ENCODE measurements around the gene AGBL3.
A peak's percentile ranks its signal among the peaks of the same experiment; 100 is the strongest.
"Not testable (repeated sequence)": the region's sequence is repeated elsewhere in the genome, so short reads cannot be mapped to it uniquely, and the experiment has no call there.

The AGBL3 gene

DNA sequence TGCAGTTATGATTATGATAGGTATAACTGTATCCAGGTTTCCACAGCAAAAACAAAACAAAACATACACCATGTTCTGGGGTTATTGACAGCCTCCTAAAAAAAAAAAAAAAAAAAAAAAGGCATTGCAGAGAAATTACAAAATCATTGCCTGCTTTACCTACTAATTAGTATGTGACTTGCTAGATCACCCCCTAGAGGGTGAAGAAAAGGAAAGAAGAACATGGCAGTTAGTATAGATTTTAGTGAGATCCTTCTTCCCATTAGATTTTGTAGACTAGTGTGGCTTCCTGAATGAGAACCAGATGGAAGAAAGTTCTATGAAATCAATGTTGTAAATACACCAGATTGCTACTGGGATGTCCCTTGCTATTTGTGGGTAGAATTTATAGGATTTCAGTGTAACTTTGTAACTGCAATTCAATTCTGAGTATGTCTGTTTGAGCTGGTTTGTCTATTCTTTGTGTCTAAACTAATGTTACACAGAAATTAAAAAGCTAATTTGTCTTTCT, 24.0 kb upstream of the AGBL3 start:
- DNase-seq (ENCODE audit: low read depth) = no peak
- H3K4me3 ChIP-seq (ENCODE audit: low read depth, low read length) = no peak overlapping the region
- no peak for TF ChIP-seq CTCF (IDR thresholded peaks at IDR 0.05; ENCODE audit: insufficient read depth, low read depth, low read length, missing control alignments)

- no peak for DNase-seq (ENCODE audit: low read depth)
- H3K4me3 ChIP-seq (ENCODE audit: low read depth, low read length) = no peak overlapping the region
- TF ChIP-seq CTCF (IDR thresholded peaks at IDR 0.05; ENCODE audit: insufficient read depth, low read depth, low read length, missing control alignments) = no peak
Measured at GRCh38 chr7:134963036-134963435, 23.3 kb upstream of the AGBL3 start.

DNA sequence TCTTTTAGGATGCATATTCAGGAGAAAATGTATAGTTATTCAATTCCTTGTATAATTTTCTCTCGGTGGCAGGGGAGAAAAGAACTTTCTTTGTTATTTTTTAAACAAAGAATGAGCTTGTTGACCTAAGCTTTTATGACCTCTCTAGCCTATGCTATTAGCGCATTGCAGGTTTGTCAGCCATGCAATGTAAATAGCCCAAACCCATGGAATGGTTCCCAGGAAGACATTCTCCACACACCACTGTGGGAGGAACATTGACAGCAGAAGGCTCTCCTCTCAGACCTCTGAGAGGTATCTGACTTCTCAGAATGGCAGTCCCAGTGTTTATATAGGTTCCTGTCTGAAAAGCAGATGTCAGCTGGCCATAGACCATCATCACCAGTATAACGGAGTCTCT, 19.6 kb upstream of the AGBL3 start:
- no peak for DNase-seq (ENCODE audit: low read depth)
- H3K4me3 ChIP-seq (ENCODE audit: low read depth, low read length) = no peak overlapping the region
- no peak for TF ChIP-seq CTCF (IDR thresholded peaks at IDR 0.05; ENCODE audit: insufficient read depth, low read depth, low read length, missing control alignments)

DNA sequence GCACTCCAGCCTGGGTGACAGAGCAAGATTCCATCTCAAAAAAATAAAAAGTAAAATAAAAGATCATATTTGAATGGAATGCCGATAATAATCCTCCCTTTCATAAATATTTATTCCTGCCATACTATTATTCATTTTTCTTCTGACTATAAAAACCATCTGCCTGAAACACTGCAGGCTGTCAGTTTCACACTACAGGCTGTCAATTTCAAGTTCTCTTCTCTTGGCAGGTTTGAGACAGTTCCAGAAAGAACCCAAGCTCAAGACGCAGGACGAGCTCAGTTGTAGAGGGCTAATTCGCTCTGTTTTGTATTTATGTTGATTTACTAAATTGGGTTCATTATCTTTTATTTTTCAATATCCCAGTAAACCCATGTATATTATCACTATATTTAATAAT, 18.2 kb upstream of the AGBL3 start:
- no peak overlapping the region for H3K4me3 ChIP-seq (ENCODE audit: low read depth, low read length)
- DNase-seq (ENCODE audit: low read depth) = no peak
- TF ChIP-seq CTCF (IDR thresholded peaks at IDR 0.05; ENCODE audit: insufficient read depth, low read depth, low read length, missing control alignments) = no peak

DNA sequence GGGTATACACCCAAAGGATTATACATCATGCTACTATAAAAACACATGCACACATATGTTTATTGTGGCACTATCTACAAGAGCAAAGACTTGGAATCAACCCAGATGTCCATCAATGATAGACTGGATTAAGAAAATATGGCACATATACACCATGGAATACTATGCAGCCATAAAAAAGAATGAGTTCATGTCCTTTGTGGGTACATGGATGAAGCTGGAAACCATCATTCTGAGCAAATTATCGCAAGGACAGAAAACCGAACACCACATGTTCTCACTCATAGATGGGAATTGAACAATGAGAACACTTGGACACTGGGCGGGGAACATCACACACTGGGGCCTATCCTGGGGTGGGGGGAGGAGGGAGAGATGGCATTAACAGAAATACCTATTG, 4.7 kb upstream of the AGBL3 start:
- DNase-seq (ENCODE audit: low read depth); H3K4me3 ChIP-seq (ENCODE audit: low read depth, low read length): not testable (repeated sequence)

DNA sequence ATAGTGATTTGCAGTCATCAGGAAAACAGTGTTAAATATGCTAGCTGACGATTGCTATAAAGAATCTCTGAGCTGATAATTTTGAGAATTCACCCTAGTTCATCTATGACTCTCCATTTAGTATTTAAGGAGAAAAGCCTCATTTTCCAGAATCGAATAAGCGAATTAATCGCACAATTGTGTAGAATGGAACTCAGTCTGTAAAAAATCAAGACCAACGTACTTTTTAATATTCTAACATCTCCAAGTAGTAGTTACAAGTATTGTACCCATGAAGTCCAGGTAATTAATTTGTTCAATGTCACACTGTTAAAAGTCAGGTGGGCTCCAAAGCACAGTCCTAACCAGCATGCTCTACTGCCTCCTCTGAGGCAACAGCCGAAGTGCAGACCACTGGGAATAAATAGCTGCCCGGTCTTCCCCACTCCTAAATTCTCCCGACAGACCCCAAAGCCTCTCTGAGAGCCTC, 380 bp upstream of the AGBL3 start:
- peak overlapping the region; percentile 86 for H3K4me3 ChIP-seq (ENCODE audit: low read depth, low read length)
- TF ChIP-seq CTCF (IDR thresholded peaks at IDR 0.05; ENCODE audit: insufficient read depth, low read depth, low read length, missing control alignments) = peak; percentile 27
- DNase-seq (ENCODE audit: low read depth) = no peak

DNA sequence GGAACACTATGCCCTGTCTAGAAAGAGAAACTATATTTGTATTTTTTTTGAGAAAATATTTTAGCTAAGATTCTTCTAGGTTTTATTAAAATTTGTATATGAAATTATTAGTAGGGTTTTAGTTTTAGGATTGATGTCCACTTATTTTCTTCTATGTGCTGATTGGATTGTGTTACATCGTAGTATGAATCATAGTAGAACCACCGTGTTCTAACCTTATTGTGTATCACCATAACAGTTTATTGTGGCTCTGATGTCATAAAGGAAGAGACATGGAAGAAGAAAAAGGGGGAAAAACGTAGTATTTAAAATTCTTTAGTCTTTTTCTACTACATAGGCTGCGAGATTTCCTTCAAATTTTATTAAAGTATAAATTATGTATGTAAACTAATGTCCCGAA, 1.9 kb downstream of the AGBL3 start:
- peak overlapping the region; percentile 86 for H3K4me3 ChIP-seq (ENCODE audit: low read depth, low read length)
- no peak for DNase-seq (ENCODE audit: low read depth)
- no peak for TF ChIP-seq CTCF (IDR thresholded peaks at IDR 0.05; ENCODE audit: insufficient read depth, low read depth, low read length, missing control alignments)

Data from GM12865 (cell line).